GM18907 (cell line): ENCODE results near the gene NFATC2IP.

Experiments used
- ATAC-seq: cut with Tn5 transposase; IDR thresholded peaks from one replicate; pipeline ENCODE4 v1.9.1; 2021; ENCODE audit warnings: mild to moderate bottlenecking, moderate library complexity; ENCODE audit not compliant: unreplicated experiment

Gene NFATC2IP

GRCh38 chr16:28950648-28951409, at the start of gene NFATC2IP:
TSS of gene NFATC2IP (plus strand) at chr16:28950937. CDS start at chr16:28951012, 75 bp downstream.
- ATAC-seq = peak; percentile 88

DNA sequence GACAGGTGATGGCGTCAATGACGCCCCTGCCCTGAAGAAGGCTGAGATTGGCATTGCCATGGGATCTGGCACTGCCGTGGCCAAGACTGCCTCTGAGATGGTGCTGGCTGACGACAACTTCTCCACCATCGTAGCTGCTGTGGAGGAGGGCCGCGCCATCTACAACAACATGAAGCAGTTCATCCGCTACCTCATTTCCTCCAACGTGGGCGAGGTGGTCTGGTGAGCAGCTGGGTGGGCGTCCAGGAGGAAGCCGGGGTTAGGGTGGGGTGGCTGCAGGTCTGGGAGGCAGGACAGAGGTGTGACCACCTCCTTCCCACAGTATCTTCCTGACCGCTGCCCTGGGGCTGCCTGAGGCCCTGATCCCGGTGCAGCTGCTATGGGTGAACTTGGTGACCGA, 48.9 kb upstream of the NFATC2IP start:
- no peak for ATAC-seq

- no peak for ATAC-seq
Observed at GRCh38 chr16:28902909-28903308, 47.8 kb upstream of the NFATC2IP start.

DNA sequence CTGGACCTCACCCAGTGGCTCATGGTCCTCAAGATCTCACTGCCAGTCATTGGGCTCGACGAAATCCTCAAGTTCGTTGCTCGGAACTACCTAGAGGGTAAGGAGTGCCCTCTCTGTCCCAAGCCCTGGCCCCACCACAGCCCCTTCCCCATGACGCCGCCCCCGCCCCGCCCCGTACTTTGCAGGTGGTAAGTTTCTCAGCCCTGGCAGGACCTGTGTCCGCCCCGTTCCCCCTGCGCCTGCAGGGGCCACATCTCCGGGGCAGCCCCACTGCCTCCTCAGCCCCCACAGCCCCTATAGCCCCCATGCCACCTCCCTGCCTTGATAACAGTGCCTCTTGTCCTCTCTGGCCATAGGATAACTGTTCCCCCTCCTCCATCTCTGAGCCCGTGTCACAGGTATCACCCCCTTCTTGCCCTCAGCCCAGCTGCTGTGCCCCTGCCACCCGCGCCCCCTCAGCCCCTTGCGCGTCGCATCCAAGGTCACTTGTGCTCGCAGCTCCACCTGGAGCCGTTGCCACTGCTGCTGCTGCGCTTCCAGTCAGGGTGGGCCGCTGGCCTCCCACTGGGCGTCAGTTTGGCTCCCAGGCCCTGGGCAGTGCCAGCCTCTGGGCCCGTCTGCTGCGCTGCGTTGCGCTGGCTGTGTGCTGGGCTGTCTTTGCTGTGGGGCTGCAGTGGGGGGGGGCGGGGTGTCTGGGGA, 47.2 kb upstream of the NFATC2IP start:
- ATAC-seq = no peak

DNA sequence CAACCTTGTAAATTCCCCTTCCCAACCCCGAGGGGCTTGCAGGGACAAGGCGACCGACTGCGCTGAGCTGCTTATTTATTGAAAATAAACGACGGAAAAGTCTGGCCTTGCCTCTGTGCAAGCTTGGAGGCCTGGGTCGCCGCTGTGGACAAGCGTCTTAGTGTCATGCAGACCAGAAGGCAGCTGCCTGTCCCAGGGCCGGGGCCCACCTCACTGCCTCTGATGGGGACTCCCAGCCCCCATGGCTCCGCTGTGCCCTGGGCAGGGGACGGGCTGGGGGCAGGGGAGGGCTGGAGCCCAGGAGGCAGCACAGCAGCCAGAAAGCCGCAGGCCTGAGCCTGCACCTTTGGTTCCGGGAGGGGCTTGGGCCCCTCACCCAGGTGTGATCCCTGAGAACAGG, 46.4 kb upstream of the NFATC2IP start:
- ATAC-seq = no peak

DNA sequence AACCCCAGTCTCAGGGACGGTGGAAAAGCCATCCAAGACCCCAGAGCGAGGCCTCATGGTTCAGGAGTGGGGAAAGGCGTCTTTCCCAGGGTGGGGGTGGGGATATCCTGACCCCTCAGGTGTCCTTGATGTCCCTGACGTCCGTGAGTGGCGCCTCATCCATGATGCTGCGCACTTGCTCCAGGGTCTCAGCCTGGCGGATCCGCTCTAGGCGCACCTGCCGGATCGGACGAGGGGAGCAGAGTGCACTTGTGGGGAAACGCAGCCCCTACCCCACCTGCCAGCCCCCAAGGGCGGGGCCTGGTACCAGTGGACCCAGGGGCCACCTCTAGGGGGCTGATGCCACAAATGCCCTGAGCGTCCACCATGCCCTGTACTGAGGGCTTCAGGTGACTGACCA, 45.9 kb upstream of the NFATC2IP start:
- ATAC-seq = no peak

DNA sequence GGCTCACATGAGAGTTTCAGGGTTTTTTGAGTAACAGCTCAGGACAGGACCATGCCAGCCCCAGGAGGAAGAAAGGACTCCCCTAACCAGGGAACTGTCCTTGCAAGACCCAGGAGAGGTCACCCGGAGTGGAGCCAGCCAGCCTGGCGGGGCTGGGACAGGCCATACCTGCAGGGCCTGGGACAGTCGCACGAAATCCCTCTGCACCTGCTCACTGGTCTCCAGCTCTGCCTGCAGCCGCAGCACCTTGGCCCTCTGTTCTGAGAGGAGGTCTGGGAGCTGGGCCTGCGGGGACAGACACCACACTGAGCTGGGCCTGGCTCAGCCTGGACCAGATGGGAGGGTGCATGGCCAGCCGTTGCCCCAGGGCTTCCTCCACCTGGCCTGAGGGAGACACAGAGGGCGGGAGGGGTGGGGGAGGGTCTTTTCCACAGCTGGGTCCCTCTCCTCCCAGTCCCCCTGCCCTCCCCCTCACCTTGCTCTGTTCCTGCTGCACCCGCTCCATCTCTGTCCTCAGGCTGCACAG, 45.4 kb upstream of the NFATC2IP start:
- ATAC-seq = no peak

DNA sequence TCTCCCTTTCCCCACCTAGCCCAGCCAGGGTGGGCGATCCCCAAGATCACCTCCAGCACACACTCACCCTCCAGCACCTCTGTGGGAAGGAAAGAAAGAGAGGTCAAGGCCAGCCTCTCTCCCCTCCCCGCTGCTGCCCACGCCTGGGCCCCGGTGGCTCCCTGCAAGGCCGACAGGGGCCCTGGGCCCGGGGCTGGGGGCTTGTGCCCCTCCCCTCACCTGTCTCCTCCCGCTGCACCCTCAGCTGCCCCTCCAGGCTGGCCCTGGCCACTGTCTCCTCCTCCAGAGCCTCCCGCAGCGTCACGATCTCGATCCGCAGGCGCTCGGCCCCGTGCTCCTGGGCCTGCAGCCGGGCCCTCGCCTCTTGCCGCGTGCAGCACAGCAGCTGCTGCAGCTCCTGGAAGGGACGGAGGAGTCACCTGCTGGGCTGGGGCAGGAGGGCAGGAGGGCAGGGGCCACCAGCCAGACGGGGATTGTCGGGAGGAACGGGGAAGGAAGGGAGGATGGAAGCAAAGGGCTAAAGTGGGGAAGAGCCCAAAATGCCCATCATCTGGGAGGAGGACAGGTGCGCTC, 44.9 kb upstream of the NFATC2IP start:
- ATAC-seq = no peak

DNA sequence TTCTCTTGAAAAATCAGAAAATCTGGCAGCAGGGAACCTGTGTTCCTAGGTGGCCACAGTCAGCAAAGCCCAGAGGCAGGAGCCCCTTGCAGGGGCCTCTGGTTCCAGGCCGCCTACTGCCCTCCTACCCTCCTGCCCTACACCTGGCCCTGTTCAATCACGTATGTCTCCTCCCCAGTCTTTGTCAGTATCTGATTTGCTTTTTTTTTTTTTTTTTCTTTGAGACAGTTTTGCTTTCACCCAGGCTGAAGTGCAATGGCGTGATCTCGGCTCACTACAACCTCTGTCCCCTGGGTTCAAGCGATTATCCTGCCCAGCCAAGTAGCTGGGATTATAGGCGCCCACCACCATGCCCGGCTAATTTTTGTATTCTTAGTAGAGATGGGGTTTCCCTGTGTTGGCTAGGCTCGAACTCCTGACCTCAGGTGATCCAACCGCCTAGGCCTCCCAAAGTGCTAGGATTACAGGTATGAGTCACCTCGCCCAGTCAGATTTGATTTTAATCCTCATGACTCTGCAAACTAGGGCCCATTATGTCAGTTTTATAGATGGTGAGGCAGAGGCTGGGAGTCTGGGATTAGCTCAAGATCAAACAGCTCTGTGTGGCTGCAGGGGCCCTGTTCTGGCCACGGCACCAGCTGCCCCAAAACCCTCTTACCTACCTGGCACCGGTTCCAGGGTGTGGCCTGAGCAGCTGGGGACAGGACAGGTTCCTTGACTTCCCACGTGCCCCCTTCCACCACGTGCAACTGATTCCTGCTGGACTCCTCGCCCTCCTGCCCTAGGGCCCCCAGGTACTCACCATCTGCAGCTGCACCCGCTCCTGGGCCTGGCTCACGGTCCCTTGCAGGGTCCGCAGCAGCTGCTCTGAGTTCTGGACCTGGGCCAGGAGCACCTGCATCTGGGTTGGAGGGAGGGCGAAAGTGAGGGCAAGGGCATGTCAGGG, 40.4 kb upstream of the NFATC2IP start:
- no peak for ATAC-seq

DNA sequence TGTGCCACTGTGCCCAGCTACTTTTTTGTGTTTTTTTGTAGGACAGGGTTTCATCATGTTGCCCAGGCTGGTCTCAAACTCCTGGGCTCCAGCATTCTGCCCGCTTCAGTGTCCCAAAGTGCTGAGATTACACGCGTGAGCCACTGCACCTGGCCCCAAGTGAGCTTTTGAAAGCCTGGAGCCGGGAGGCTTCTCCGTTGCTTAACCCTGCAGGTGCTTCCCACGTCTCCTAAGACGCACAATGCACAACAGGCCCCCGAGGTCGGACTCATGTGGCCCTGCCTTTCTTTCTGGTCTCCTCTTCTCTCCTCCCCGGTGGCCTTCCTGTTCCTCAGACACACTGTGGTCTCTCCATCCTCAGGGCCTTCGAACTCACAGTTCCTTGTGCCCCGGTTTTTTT, 38.2 kb upstream of the NFATC2IP start:
- ATAC-seq = no peak

DNA sequence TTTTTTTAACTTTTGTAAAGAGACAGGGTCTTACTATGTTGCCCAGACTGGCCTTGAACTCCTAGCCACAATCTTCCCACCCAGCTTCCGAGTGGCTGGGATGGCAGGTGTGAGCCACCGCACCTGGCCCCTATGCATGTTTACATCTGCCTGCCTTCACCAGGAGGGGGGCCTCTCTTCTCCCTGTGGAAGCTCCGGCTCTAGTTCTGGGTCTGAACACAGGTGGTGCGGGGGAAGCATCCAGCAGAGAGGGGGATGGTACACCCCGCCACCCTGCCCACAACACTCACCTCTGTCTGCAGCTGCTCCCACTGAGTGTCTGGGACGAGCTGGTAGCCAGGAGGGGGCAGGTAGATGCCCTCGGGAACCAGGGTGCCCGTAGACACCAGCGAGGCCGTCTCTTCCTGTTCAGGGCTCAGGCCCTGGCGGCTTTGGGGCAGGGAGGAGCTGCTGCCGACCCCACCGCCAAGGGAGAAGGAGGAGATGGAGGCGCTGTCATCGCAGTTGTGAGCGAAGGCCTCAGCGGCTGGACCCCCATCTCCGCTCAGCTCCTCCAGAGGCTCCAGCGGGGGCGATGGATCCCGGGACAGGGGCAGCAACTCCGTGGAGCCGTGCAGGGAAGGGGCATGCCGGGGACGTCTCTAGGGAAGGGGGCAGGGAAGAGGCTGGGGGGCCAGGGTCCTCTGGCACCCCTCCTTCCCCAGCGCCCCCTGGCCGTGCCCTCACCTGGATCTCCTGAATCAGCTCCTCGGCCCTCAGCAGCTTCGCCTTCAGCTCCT, 36.6 kb upstream of the NFATC2IP start:
- no peak for ATAC-seq

GRCh38 chr16:28915181-28915580, 35.6 kb upstream of the NFATC2IP start:
- no peak for ATAC-seq

DNA sequence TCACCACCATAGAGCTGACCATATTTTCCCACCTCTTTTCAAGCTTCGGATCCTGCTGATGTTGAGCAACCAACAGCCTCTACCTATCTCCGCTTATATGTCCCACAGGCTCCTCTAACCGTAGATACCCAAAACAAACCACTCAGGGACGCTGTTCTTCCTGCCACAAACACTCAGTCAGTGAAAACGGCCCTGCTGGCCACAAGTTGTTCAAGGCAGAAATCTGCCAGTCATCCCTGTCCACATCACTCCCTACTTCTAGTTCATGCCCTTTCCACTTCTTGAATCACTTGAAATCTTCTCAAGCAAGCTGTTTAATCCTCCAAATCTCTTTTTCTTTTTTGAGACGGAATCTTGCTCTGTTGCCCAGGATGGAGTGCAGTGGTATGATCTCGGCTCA, 33.6 kb upstream of the NFATC2IP start:
- no peak for ATAC-seq

GRCh38 chr16:28918698-28919097, 32.0 kb upstream of the NFATC2IP start:
- ATAC-seq = no peak

- ATAC-seq = no peak
Observed at GRCh38 chr16:28923231-28923587, 27.5 kb upstream of the NFATC2IP start.

DNA sequence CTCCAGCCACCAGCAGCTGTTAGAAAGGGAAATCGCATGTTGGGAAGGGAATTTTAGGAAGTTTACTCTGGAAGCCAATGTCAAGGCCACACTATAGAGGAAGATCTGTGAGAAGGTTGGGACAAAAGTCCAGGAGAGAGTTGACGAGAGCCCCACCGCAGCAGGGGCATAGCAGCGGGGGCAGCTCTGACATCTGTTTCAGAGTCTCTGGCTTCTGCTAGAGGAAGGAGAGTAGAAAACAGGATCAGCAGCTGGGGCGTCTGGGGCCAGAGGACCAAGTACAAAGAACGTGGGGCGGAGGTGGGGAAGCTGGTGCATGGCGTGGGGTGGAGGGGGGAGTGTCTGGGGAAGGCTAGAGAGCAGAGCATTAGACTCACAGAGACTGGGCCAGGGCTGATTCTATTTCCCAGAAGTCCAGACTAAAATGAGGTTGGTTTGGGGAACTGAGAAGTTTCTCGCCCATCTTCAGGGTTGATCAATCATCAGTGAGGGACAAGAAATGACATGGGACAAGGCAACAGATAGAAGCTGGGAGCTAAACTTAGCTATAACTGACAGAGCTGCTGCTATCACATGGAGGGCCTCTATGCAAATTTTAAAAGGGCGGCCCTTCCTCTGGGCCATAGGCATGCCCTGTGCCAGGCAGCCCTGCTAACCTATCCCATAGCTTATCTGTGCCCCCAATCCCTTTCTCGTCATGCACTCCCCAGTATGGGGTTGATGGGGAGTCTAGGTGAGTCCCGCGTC, 26.9 kb upstream of the NFATC2IP start:
- peak; percentile 56 for ATAC-seq

- no peak for ATAC-seq
Observed at GRCh38 chr16:28924399-28924761, 26.4 kb upstream of the NFATC2IP start.

DNA sequence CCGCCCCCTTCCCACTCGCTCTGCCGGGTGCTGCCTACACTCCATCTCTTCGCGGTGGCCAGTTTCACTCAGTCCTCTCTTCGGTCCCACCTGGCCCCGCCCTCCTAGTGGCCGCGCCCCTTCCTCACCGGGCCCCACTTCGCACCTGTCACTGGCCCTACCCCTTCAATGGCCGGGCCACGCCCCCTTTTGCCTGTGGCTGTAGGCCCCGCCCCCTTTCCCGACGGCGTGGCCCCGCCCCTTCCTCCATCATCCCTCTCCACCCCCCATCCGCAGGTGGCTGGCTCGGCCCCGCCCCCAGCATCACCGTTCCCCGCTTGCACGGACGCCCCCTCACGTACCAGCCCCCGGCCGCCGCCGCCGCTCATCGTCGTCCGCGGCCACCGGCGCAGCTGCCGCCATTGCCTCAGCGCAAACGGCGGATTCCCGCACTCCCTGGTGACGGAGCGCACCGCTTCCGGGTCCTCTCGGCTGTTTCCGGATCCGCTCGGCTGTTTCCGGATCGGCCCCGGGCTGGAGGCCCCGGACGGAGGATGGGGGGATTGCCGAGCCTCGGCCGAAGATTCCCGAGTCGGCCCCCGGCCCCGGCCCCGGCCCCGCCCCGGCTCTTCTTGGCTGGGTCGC, 25.9 kb upstream of the NFATC2IP start, which contains the start of gene RABEP2:
Gene RABEP2 (minus strand): TSS at position 477 of the 624 bp plus-strand sequence. CDS start 75 bp downstream, at position 402.
- peak; percentile 69 for ATAC-seq
